Neural progenitor cell (in vitro differentiated cells): ENCODE data around the gene FOXE1.

Source experiments
- CTCF ChIP-seq: fragments of 200-600 bp; sonication (generic); IDR thresholded peaks from 2 replicates; pipeline ENCODE4 v1.5.1; 2017; ENCODE audit warnings: antibody characterized with exemption, mild to moderate bottlenecking
- EZH2 ChIP-seq: fragments of 200-600 bp; sonication (generic); IDR thresholded peaks from 2 replicates; pipeline ENCODE4 v1.6.1; 2017; ENCODE audit warnings: antibody characterized with exemption, mild to moderate bottlenecking, moderate library complexity
- EZH2phosphoT487 ChIP-seq: fragments of 200-600 bp; sonication (generic); IDR thresholded peaks from 2 replicates; pipeline ENCODE4 v1.6.1; 2017; ENCODE audit warnings: antibody characterized with exemption

GRCh38 chr9:97900738-97901565 lies 47.9 kb downstream of the FOXE1 start:
- TF ChIP-seq CTCF, result peak; percentile 84
- TF ChIP-seq EZH2, result no peak
- no peak for TF ChIP-seq EZH2phosphoT487
